A549 treated with dexamethasone at 1 μM for 4 hours (cell line): ENCODE data around the gene SDHA. TPM values are rescaled to one million over a fixed set of nuclear protein-coding genes. Genes with fewer than 3 reads are reported as not detected.

ENCODE experiments used
- total RNA-seq: library from RNA; stranded (reverse); fragments of 200-300 nt; extraction: Qiagen RNA extraction; gene quantifications from 5 replicates; pipeline ENCODE4 v1.2.3, GENCODE V29; 2022

Gene SDHA
- 99.0 to 127 TPM (median 123 TPM) in 5 replicates for total RNA-seq

DNA sequence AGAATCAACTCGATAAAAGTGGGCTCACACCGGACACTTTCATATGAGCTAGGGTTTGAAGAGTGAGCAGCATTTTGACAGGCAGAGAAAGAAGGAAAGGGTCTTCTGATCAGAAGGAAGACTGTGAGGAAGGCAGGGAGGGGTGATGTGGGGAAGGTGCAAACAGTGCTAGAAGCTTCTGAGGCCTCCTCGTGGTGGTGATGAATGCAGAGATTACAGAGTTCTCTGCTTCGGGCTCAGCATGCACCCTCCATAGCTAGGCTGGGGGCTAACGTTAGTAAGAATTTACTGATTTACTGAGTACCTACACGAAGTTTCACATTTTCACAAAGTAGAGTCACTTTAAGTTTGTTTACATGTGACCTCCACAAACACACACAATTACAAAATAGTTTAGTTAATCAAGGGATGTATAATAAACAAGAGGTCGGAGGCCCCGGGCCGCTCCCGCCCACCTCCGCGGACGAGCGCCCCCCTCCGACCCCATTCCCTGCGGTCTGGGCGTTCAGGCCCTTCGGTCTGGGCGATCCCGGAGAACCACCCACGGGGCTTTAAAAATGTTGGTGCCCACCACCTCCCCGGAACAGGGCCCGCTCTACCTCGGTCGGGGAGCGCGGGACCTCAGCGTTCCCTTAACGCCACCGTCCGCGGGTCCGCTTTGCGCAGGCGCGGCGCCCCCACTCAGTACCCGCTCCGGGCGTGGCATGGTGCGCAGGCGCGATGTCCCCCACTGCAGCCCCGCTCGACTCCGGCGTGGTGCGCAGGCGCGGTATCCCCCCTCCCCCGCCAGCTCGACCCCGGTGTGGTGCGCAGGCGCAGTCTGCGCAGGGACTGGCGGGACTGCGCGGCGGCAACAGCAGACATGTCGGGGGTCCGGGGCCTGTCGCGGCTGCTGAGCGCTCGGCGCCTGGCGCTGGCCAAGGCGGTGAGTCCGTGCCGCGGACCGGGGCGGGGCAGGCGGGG is at the start of gene SDHA, which contains the start of gene CCDC127:
TSS of gene SDHA (plus strand) at position 827 of the 963 bp plus-strand sequence. CDS start at position 863, 36 bp downstream.
TSS of gene CCDC127 (minus strand) at position 660 of the 963 bp plus-strand sequence. CDS start 1,304 bp downstream, outside the sequence.

DNA sequence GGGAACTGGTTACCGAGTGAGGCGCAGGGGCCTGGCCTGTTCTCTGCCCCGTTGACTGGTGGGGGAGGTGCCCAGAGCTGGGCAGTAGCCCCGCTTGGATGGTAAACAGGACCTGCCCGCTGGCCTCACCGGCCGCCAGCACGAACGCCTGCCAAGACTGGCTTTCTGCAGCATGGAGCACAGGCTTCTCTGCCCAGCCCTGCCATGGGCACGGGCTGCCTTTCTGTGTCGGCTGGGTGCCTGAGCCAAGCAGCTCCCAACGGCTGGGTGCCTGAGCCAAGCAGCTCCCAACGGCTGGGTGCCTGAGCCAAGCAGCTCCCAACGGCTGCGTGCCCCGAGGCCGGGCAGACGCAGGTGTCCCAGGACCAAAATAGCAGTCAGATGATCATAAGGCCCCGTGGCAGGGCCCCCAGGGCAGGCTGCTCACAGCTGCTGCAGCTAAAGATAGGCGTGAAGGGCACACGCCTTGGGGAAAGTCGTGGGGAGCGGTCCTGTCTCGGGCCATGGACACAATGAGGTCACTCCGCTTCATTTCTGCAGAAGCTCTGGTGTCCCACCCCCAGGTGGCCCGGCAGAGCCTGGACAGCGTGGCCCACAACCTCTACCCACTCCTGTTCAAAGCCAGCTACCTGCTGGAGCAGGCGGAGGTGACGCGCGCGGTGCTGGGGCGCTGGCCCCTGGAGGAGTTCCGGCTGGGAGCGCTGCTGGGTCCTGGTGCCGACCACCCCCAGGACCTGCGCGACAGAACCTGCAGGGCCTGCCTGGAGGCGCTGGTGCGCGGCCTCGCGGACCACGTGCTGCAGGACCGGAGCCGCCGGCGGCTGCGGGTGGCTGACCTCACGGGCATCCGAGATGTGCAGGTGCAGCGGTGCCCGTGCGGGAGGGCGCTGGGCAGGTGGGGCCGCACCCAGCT is 26.8 kb upstream of the SDHA start, which contains the start of gene LRRC14B:
TSS of gene LRRC14B (plus strand) at position 460 of the 913 bp plus-strand sequence. CDS start at position 504, 44 bp downstream.

Other genes with a start within 250 kb of the SDHA start
- gene PLEKHG4B, start 126.2 kb upstream of the SDHA start, total RNA-seq: 1.1 to 1.5 TPM (median 1.3 TPM) in 5 replicates
- gene LRRC14B, start 26.8 kb upstream of the SDHA start, total RNA-seq: not detected in 5 replicates
- 5.6 to 6.9 TPM (median 6.5 TPM) in 5 replicates for gene CCDC127, start 167 bp upstream of the SDHA start, total RNA-seq
- 153 to 193 TPM (median 177 TPM) in 5 replicates for gene PDCD6, start 53.3 kb downstream of the SDHA start, total RNA-seq
- 3.8 to 5.5 TPM (median 5.4 TPM) in 5 replicates for gene AHRR, start 103.4 kb downstream of the SDHA start, total RNA-seq
- 24.6 to 34.1 TPM (median 32.7 TPM) in 5 replicates for gene EXOC3, start 224.9 kb downstream of the SDHA start, total RNA-seq